GM12874 (cell line): ENCODE data around the gene RACK1.

ENCODE experiments used
- TF ChIP-seq, protein P1 (sequence below): IDR thresholded peaks from 2 replicates; pipeline ENCODE4 v1.5.1; 2011; ENCODE audit warnings: low read depth, mild to moderate bottlenecking, control low read depth, low read length, moderate library complexity; ENCODE audit not compliant: insufficient read depth

RACK1 gene

DNA sequence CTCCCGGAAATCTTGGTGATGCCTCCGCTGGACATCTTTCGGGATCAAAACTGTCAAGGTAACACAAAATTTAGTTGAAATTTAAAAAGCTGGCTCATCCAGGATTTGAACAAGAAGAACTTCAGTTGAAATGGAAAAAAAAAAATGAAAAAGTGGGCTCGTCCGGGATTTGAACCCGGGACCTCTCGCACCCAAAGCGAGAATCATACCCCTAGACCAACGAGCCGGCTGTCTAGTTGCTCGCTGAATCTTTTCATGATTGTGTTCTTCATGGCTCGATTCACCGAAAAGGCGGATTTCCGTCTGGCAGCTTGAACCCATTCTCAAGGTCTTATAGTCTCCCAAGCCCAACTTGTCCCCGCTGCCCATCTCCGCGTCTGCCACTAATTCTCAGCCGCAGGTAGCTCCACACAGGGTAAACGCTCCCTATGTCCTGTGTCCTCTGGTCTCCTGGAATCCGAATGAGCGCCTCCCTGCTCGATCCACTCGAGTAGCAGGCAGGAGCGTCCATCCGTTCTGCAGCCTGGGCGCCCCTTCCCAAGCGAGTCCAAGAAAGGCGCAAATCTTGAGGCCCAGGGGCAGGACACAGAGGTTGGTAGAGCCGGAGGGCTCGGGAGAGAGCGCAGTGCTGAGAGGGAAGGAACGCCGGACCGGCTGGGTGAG is 54.9 kb downstream of the RACK1 start:
- TF ChIP-seq, protein P1, sequence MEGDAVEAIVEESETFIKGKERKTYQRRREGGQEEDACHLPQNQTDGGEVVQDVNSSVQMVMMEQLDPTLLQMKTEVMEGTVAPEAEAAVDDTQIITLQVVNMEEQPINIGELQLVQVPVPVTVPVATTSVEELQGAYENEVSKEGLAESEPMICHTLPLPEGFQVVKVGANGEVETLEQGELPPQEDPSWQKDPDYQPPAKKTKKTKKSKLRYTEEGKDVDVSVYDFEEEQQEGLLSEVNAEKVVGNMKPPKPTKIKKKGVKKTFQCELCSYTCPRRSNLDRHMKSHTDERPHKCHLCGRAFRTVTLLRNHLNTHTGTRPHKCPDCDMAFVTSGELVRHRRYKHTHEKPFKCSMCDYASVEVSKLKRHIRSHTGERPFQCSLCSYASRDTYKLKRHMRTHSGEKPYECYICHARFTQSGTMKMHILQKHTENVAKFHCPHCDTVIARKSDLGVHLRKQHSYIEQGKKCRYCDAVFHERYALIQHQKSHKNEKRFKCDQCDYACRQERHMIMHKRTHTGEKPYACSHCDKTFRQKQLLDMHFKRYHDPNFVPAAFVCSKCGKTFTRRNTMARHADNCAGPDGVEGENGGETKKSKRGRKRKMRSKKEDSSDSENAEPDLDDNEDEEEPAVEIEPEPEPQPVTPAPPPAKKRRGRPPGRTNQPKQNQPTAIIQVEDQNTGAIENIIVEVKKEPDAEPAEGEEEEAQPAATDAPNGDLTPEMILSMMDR: no peak

DNA sequence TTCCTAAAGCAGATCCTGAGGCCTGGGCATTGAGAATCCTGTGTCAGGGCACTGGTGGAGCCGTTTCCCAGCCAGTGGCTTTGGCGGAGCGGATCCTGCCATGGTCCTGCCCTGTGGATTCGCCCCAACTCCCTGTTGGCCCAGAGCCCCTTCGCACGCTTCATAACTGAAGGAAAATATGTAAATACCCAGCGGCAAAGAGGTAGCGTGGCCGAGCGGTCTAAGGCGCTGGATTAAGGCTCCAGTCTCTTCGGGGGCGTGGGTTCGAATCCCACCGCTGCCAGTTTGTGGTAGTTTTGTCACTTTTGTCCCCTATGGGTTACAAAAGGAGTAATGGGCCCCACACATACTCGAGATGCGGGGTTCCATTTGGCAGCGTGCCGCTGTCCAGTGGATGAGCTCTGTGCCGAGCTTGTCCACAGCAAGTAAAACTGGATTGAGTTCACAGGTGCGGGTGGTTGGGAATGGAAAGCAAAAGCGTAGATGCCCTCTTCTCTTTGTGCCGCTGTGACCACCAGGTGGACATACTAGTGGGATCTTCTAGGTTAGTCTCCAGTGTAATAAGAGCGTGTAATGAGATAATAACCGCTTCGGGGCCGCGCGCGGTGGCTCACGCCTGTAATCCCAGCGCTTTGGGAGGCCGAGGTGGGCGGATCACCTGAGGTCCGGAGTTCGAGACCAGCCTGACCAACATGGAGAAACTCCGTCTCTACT is 56.0 kb downstream of the RACK1 start:
- TF ChIP-seq, protein P1: 0 out of 2 replicates have a peak, but pooled peaks have one; percentile 22

DNA sequence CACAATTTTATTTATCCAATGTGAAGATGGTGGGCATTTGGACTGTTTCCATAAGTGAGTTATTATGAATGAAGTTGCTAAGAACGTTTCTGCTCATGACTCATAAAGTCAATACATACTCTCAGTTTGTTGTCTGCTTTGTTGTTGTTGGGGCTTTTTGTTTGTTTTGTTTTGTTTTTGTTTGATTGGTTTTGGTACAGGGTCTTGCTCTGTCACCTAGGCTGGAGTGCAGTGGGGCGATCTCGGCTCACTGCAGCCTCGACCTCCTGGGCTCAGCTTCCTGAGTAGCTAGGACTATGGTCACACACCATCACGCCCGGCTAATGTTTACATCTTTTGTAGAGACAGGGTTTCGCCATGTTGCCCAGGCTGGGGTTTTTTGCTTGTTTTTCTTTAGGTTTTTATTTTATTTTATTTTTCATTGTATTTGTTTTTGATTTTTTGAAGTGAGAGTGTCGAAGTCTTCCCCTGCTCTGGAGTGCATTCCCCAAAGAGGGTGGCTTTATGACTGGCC is 56.7 kb downstream of the RACK1 start:
- TF ChIP-seq, protein P1: no peak
